ENCODE data around the gene FILIP1L.

FILIP1L gene

GRCh38 chr3:99885851-99886250, 228.4 kb downstream of the FILIP1L start:
- TF ChIP-seq, protein P1, sequence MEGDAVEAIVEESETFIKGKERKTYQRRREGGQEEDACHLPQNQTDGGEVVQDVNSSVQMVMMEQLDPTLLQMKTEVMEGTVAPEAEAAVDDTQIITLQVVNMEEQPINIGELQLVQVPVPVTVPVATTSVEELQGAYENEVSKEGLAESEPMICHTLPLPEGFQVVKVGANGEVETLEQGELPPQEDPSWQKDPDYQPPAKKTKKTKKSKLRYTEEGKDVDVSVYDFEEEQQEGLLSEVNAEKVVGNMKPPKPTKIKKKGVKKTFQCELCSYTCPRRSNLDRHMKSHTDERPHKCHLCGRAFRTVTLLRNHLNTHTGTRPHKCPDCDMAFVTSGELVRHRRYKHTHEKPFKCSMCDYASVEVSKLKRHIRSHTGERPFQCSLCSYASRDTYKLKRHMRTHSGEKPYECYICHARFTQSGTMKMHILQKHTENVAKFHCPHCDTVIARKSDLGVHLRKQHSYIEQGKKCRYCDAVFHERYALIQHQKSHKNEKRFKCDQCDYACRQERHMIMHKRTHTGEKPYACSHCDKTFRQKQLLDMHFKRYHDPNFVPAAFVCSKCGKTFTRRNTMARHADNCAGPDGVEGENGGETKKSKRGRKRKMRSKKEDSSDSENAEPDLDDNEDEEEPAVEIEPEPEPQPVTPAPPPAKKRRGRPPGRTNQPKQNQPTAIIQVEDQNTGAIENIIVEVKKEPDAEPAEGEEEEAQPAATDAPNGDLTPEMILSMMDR (IDR thresholded peaks at IDR 0.05; ENCODE audit: borderline replicate concordance, insufficient read depth, low read depth, low read length): no peak
- H3K4me3 ChIP-seq (ENCODE audit: low read depth, low read length): no peak overlapping the region

DNA sequence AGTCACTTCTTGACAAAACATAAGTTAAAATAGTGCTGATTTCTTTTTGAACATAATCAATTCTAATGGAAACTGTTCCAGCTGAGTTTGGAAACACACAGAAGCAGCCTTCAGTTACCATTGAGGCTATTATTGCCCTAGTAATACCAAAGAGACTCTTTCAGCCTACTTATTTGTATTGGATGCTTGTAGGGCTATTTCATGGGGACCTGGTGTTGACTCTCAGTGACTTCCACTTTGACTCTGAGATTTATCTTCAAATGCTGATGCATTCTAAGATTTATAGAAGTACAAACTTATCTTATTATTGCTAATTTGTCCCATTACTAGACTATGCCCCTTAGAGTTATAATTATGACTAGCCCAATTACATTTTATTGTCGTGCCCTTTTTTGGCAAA, 229.2 kb downstream of the FILIP1L start:
- H3K4me3 ChIP-seq (ENCODE audit: low read depth, low read length): no peak overlapping the region
- TF ChIP-seq, protein P1 (IDR thresholded peaks at IDR 0.05; ENCODE audit: borderline replicate concordance, insufficient read depth, low read depth, low read length): no peak

DNA sequence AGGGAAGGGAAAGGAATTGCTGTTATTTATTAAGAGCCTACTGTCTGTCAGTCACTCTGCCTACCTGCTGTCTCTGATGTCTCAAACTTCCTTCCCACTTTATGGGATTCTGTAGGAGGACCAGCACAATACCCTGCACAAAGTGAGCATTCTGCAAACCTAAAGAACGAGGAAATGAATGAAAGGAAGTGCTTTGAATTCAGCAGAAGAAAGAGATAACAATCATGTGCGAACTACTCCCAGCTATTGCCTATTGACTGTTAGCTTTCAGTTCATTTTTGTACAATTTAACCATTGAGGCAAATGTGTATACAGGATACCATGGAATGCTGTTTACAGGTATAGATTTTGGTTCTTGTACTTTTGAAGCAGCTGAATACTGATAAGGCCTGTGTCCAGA, 229.8 kb downstream of the FILIP1L start:
- H3K4me3 ChIP-seq (ENCODE audit: low read depth, low read length): no peak overlapping the region
- TF ChIP-seq, protein P1 (IDR thresholded peaks at IDR 0.05; ENCODE audit: borderline replicate concordance, insufficient read depth, low read depth, low read length): no peak

- TF ChIP-seq, protein P1 (IDR thresholded peaks at IDR 0.05; ENCODE audit: borderline replicate concordance, insufficient read depth, low read depth, low read length): no peak
- H3K4me3 ChIP-seq (ENCODE audit: low read depth, low read length): no peak overlapping the region
Observed at GRCh38 chr3:99883693-99884092, 230.6 kb downstream of the FILIP1L start.

GRCh38 chr3:99883138-99883461, 231.2 kb downstream of the FILIP1L start:
- TF ChIP-seq, protein P1 (IDR thresholded peaks at IDR 0.05; ENCODE audit: borderline replicate concordance, insufficient read depth, low read depth, low read length): no peak
- H3K4me3 ChIP-seq (ENCODE audit: low read depth, low read length): no peak overlapping the region

DNA sequence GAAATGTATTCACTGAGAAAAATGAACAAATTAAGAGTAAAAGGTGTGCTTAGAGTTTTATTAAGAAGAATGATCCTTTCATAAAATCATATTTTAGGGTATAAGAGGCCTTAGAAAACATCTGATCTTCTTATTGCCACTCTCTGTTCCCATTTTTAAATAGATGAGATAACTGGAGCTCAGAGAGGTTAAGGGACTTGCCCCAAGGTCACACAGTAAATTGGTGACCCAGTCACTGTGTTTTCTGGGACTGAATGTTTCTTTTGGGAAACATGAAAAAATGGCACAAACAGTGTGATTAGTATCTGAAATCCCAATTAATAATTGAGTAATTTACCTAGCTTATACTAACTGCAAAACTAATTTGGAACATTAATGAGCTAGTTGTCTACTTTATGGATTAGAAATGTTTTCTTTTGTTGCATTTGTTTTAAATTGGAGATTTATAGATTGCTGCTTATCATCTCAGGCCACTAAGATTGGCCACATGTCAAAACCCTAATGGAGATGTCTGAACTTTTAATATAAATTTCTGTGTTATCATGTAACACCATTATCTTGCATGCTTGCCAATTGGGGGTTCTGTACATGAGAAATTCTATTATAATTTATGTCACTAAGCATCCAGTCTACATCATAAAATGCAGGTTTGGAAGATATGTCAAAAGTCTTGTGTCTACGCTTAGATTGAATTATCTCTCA, 231.7 kb downstream of the FILIP1L start:
- H3K4me3 ChIP-seq (ENCODE audit: low read depth, low read length): no peak overlapping the region
- TF ChIP-seq, protein P1 (IDR thresholded peaks at IDR 0.05; ENCODE audit: borderline replicate concordance, insufficient read depth, low read depth, low read length): no peak

DNA sequence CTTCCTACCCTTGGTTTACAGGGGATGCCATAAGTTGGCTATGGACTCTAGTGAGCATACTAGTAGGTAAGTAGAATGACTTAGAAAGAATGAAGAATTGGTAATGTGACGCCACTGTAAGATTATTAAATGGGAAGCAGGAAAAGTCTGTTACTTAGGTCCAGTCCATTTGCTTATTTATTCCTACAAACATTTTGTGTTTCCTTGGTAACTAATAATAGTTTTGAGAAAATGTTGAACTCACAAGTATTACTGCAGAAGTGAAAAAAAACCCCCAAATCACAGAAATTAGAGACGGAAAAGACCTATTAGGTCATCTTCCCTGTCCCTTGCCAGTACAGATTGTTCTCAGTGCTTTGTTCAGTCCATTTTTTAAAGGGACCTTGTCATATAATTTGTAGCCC, 233.2 kb downstream of the FILIP1L start:
- no peak overlapping the region for H3K4me3 ChIP-seq (ENCODE audit: low read depth, low read length)
- TF ChIP-seq, protein P1 (IDR thresholded peaks at IDR 0.05; ENCODE audit: borderline replicate concordance, insufficient read depth, low read depth, low read length): no peak

Measured in GM12875 (cell line).